IPS-18a (cell line): ENCODE data around the gene FAM47E.

Experiments used
- H3K27ac ChIP-seq: one replicate; pipeline ENCODE4 v1.5.1; 2013; ENCODE audit warnings: low read length
- H3K27me3 ChIP-seq: one replicate; pipeline ENCODE4 v1.6.1; 2013; ENCODE audit warnings: mild to moderate bottlenecking, low read length; ENCODE audit not compliant: control insufficient read depth, insufficient read depth
- H3K36me3 ChIP-seq: one replicate; pipeline ENCODE4 v1.6.1; 2013; ENCODE audit warnings: low read depth, low read length; ENCODE audit not compliant: control insufficient read depth
- H3K4me1 ChIP-seq: one replicate; pipeline ENCODE4 v1.6.1; 2013; ENCODE audit warnings: low read depth, low read length; ENCODE audit not compliant: control insufficient read depth
- H3K4me3 ChIP-seq: one replicate; pipeline ENCODE4 v1.5.1; 2013; ENCODE audit warnings: low read length
- H3K9ac ChIP-seq: one replicate; pipeline ENCODE4 v1.6.1; 2013; ENCODE audit warnings: mild to moderate bottlenecking, low read length, moderate library complexity
- H3K9me3 ChIP-seq: one replicate; pipeline ENCODE4 v1.6.1; 2013; ENCODE audit warnings: low read depth, low read length; ENCODE audit not compliant: control insufficient read depth

Gene FAM47E, protein sequence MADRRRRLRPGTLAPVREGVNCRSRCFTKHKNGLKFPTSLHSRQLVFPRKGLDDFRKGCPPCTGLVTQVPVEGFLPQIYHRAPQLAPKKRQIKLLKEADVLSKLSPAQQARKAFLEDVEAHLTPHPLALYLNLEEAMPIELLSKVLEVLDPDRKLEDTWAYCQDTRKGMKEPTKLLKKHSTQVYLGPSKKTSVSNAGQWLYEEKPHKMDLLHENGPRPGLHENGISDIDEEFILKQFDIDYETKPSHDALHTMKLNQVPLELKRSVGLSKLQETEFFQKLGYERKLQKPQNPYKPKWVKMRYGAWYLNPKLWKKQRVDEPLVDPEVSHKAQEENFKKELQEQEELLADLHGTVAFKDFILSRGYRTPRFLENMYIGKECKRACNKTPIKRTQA

DNA sequence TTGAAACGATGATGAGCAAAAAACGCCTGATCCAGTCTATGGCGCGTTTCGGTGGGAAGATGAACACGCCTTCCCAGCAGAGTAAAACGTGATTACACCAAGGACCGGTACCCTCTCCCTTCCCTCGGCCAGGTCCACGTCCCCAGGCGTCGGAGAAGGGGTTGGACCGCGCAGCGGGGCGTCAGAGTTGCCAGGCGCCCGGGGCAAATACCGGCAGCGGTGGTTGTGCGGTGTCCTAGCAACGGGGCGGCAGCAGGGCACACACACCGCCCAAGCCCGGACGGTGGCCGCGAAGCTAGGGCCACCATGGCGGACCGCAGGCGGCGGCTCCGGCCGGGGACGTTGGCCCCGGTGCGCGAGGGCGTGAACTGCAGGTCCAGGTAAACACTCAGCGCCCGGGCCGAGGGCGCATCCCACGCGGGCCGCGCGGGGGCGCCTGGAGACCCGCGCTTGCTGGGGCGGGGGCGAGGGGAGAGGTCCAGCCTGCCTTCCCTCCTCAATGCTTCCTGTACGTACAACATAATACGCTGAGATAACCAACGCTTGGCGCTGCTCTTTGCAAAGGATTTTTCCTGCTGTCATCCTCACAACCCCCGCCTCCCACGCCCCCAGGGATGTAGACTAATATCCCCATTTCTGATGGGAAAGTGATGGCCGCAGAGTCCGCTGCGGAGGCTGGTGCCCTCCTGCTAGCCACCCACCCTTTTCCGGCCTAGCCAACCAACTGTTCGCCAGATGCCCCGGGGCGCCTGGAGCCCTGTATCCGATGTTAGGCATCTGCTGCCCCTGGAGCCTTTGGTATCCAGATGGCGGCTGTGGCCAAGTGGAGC is at the start of gene FAM47E:
TSS of gene FAM47E (plus strand) at position 281 of the 830 bp plus-strand sequence. CDS start at position 307, 26 bp downstream.
- Histone ChIP-seq H3K9ac (peak within 1 kb of the TSS; percentile 56), H3K27me3 (peaks cover 32% of the 10 kb centered on the region)

DNA sequence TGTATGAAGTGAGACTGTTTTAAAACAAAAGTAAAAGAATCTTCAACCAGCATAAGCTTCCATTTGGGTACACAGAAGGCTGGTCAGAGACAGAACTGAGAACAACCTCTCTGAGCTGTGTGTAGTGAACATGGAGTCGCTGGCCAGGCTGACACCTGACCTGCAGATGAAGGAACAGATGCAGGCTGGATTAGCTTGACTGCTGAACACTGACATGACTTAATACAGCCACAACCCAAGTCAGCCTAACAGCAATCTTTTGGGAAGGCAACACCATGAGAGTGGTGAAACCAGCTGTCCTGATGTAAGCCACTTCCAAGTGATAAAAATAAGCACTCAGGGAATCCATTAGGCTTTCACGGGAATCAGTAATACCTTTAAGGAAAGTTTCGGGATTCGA is 48.0 kb upstream of the FAM47E start:
- H3K27me3 ChIP-seq = no peaks in the 10 kb centered on the region
- no peak overlapping the region for H3K27ac ChIP-seq
- H3K9ac ChIP-seq = no peak overlapping the region
- H3K4me3 ChIP-seq = no peak overlapping the region
- no peaks in the 10 kb centered on the region for H3K9me3 ChIP-seq
- no peaks in the 10 kb centered on the region for H3K4me1 ChIP-seq
- H3K36me3 ChIP-seq = no peaks in the 10 kb centered on the region

More for the DNA sequence above, at the start of gene FAM47E:
- Histone ChIP-seq H3K4me1 (peaks cover 9% of the 10 kb centered on the region), H3K9me3 (no peaks in the 10 kb centered on the region), H3K27ac (no peak within 1 kb of the TSS), H3K36me3 (no peaks in the 10 kb centered on the region), H3K4me3 (peak within 1 kb of the TSS; percentile 68)

GRCh38 chr4:76204936-76205335 is 46.6 kb upstream of the FAM47E start:
- H3K36me3 ChIP-seq = no peaks in the 10 kb centered on the region
- no peak overlapping the region for H3K9ac ChIP-seq
- no peaks in the 10 kb centered on the region for H3K4me1 ChIP-seq
- H3K27ac ChIP-seq = no peak overlapping the region
- no peaks in the 10 kb centered on the region for H3K27me3 ChIP-seq
- H3K4me3 ChIP-seq = no peak overlapping the region
- H3K9me3 ChIP-seq = no peaks in the 10 kb centered on the region

GRCh38 chr4:76205476-76205875 is 46.0 kb upstream of the FAM47E start:
- H3K4me1 ChIP-seq = no peaks in the 10 kb centered on the region
- H3K27ac ChIP-seq = no peak overlapping the region
- H3K9ac ChIP-seq = no peak overlapping the region
- no peaks in the 10 kb centered on the region for H3K9me3 ChIP-seq
- no peaks in the 10 kb centered on the region for H3K36me3 ChIP-seq
- H3K4me3 ChIP-seq = no peak overlapping the region
- H3K27me3 ChIP-seq = no peaks in the 10 kb centered on the region

DNA sequence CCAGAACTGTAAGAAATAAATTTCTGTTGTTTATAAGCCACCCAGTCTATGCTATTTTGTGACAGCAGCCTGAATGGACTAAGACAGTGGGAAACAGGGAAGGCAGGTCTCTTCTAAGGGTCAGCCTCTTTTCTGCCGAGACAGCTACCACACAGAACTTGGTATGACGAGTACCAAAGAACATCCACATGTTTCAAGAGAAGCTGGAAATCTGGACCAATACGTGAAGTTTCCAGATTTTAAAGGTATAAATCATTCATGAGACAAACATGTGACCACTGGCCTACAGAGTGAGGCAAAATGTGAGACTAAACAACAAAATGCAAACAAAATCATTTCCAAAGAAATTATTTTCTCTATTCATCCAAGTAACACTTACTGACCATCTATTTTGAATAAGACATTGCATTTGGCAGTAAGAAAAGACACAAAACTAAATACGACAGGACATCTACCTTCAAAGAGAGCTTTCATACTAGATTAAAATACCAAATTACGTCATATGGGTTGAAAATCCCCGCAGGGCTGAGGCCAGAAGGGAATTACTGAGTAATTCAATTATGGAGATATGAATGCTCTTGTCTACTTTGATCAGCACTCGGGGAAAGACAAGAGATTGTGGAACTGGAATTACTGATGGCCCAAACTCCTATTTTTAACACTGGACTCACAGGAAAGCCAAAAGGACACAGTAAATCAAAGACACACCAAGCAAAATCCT is 45.1 kb upstream of the FAM47E start:
- no peak overlapping the region for H3K9ac ChIP-seq
- no peaks in the 10 kb centered on the region for H3K4me1 ChIP-seq
- no peaks in the 10 kb centered on the region for H3K36me3 ChIP-seq
- no peaks in the 10 kb centered on the region for H3K27me3 ChIP-seq
- no peaks in the 10 kb centered on the region for H3K9me3 ChIP-seq
- H3K27ac ChIP-seq = no peak overlapping the region
- H3K4me3 ChIP-seq = no peak overlapping the region

- Histone ChIP-seq H3K9me3 (no peaks in the 10 kb centered on the region), H3K27ac (no peak overlapping the region), H3K27me3 (no peaks in the 10 kb centered on the region), H3K9ac (no peak overlapping the region), H3K36me3 (no peaks in the 10 kb centered on the region), H3K4me1 (peaks cover 5% of the 10 kb centered on the region), H3K4me3 (no peak overlapping the region)
Observed at GRCh38 chr4:76207549-76207948, 44.0 kb upstream of the FAM47E start.

- H3K27me3 ChIP-seq = no peaks in the 10 kb centered on the region
- peaks cover 8% of the 10 kb centered on the region for H3K4me1 ChIP-seq
- no peaks in the 10 kb centered on the region for H3K36me3 ChIP-seq
- no peak overlapping the region for H3K9ac ChIP-seq
- H3K9me3 ChIP-seq = no peaks in the 10 kb centered on the region
- H3K4me3 ChIP-seq = no peak overlapping the region
- H3K27ac ChIP-seq = no peak overlapping the region
Observed at GRCh38 chr4:76208005-76208765, 43.3 kb upstream of the FAM47E start.

- Histone ChIP-seq H3K27me3 (no peaks in the 10 kb centered on the region), H3K36me3 (no peaks in the 10 kb centered on the region), H3K9ac (no peak overlapping the region), H3K4me3 (no peak overlapping the region), H3K9me3 (no peaks in the 10 kb centered on the region), H3K4me1 (peaks cover 17% of the 10 kb centered on the region), H3K27ac (no peak overlapping the region)
Observed at GRCh38 chr4:76209881-76210280, 41.6 kb upstream of the FAM47E start.

- no peak overlapping the region for H3K4me3 ChIP-seq
- no peak overlapping the region for H3K9ac ChIP-seq
Observed at GRCh38 chr4:76210452-76210851, 41.1 kb upstream of the FAM47E start.

GRCh38 chr4:76211769-76212708 is 39.5 kb upstream of the FAM47E start:
- peak overlapping the region; percentile 81 for H3K4me3 ChIP-seq
- H3K27me3 ChIP-seq = no peaks in the 10 kb centered on the region
- no peak overlapping the region for H3K9ac ChIP-seq
- no peaks in the 10 kb centered on the region for H3K9me3 ChIP-seq
- H3K4me1 ChIP-seq = peaks cover 19% of the 10 kb centered on the region
- no peak overlapping the region for H3K27ac ChIP-seq
- no peaks in the 10 kb centered on the region for H3K36me3 ChIP-seq

More at GRCh38 chr4:76210452-76210851, 41.1 kb upstream of the FAM47E start:
- H3K27me3 ChIP-seq = no peaks in the 10 kb centered on the region
- H3K4me1 ChIP-seq = peaks cover 19% of the 10 kb centered on the region
- H3K36me3 ChIP-seq = no peaks in the 10 kb centered on the region
- H3K27ac ChIP-seq = no peak overlapping the region
- H3K9me3 ChIP-seq = no peaks in the 10 kb centered on the region
